Measurements from ENCODE around the gene SMAD3.
"Not testable (repeated sequence)": the region's sequence is repeated elsewhere in the genome, so short reads cannot be mapped to it uniquely, and the experiment has no call there.

Gene SMAD3

GRCh38 chr15:67147396-67147949, 82.1 kb downstream of the SMAD3 start:
- Histone ChIP-seq H3K27me3 (ENCODE audit: control insufficient read depth in 1 of 2, insufficient read depth in 2 of 2, low read length in 2 of 2) (no peaks in the 10 kb centered on the region), H3K9ac (ENCODE audit: low read length) (no peak overlapping the region), H3K36me3 (ENCODE audit: insufficient read depth, low read length) (no peaks in the 10 kb centered on the region), H3K4me1 (ENCODE audit: insufficient read depth, low read length) (peaks cover 76% of the 10 kb centered on the region), H3K9me3 (ENCODE audit: low read length) (no peaks in the 10 kb centered on the region), H3K27ac (ENCODE audit: low read depth, low read length) (peak overlapping the region; percentile 59), H3K4me3 (ENCODE audit: low read depth in 1 of 2, low read length in 2 of 2) (no peak overlapping the region)

- Histone ChIP-seq H3K36me3 (ENCODE audit: insufficient read depth, low read length) (no peaks in the 10 kb centered on the region), H3K9ac (ENCODE audit: low read length) (no peak overlapping the region), H3K4me1 (ENCODE audit: insufficient read depth, low read length) (peaks cover 68% of the 10 kb centered on the region), H3K9me3 (ENCODE audit: low read length) (no peaks in the 10 kb centered on the region), H3K4me3 (ENCODE audit: low read depth in 1 of 2, low read length in 2 of 2) (no peak overlapping the region), H3K27me3 (ENCODE audit: control insufficient read depth in 1 of 2, insufficient read depth in 2 of 2, low read length in 2 of 2) (no peaks in the 10 kb centered on the region), H3K27ac (ENCODE audit: low read depth, low read length) (peak overlapping the region; percentile 59)
Observed at GRCh38 chr15:67148196-67148701, 82.8 kb downstream of the SMAD3 start.

DNA sequence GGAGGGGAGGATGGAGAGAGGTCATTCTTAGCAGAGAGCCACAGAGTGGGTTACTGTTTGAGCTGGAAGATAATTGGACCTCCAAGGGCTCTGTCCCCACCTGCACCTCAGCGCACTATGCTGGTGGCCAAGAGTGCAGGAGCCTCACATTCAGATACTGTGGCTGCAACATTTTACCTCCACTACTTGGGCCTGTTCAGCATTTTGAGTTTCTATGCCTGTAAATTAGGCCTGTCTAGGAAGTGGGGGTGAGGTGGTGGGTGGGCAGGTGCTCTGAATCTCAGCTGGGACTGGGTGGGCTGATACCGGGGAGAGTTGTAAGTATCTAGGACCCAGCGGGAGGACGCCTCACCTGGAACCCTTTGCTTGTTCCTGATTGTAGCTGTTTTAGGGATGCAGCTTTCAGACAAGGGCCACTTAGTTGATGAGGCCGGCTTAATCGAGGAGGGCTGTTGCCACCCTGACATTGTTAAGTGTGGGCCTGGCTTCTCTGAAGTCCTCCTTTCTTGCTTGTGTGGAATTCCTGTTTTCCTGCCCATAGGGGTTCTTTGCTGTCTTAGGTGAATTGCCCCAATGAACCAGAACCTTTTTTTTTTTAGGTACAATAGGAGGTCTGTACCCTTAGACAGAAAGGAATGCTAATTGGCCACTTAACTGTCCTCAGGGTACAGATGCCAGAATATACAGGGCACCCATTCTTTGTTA, 83.8 kb downstream of the SMAD3 start:
- H3K36me3 ChIP-seq (ENCODE audit: insufficient read depth, low read length) = no peaks in the 10 kb centered on the region
- H3K27me3 ChIP-seq (ENCODE audit: control insufficient read depth in 1 of 2, insufficient read depth in 2 of 2, low read length in 2 of 2) = no peaks in the 10 kb centered on the region
- peaks cover 58% of the 10 kb centered on the region for H3K4me1 ChIP-seq (ENCODE audit: insufficient read depth, low read length)
- no peak overlapping the region for H3K4me3 ChIP-seq (ENCODE audit: low read depth in 1 of 2, low read length in 2 of 2)
- no peak overlapping the region for H3K9ac ChIP-seq (ENCODE audit: low read length)
- H3K9me3 ChIP-seq (ENCODE audit: low read length) = no peaks in the 10 kb centered on the region
- peak overlapping the region; percentile 12 for H3K27ac ChIP-seq (ENCODE audit: low read depth, low read length)

DNA sequence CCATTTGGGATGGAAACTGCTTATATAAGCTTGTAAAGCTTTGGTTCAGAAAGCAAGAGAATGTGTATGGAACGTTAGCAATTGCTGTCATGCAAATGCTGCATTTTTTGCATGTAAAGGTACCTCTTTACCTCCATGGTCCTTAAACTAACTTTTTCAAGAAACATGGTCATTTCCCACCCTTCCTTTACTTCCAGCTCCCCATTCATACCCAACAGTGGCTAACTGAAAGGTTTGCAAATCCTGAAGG, 84.3 kb downstream of the SMAD3 start:
- Histone ChIP-seq H3K27me3 (ENCODE audit: control insufficient read depth in 1 of 2, insufficient read depth in 2 of 2, low read length in 2 of 2) (no peaks in the 10 kb centered on the region), H3K9ac (ENCODE audit: low read length) (no peak overlapping the region), H3K4me3 (ENCODE audit: low read depth in 1 of 2, low read length in 2 of 2) (no peak overlapping the region), H3K27ac (ENCODE audit: low read depth, low read length) (no peak overlapping the region), H3K4me1 (ENCODE audit: insufficient read depth, low read length) (peaks cover 55% of the 10 kb centered on the region), H3K9me3 (ENCODE audit: low read length) (no peaks in the 10 kb centered on the region), H3K36me3 (ENCODE audit: insufficient read depth, low read length) (no peaks in the 10 kb centered on the region)

DNA sequence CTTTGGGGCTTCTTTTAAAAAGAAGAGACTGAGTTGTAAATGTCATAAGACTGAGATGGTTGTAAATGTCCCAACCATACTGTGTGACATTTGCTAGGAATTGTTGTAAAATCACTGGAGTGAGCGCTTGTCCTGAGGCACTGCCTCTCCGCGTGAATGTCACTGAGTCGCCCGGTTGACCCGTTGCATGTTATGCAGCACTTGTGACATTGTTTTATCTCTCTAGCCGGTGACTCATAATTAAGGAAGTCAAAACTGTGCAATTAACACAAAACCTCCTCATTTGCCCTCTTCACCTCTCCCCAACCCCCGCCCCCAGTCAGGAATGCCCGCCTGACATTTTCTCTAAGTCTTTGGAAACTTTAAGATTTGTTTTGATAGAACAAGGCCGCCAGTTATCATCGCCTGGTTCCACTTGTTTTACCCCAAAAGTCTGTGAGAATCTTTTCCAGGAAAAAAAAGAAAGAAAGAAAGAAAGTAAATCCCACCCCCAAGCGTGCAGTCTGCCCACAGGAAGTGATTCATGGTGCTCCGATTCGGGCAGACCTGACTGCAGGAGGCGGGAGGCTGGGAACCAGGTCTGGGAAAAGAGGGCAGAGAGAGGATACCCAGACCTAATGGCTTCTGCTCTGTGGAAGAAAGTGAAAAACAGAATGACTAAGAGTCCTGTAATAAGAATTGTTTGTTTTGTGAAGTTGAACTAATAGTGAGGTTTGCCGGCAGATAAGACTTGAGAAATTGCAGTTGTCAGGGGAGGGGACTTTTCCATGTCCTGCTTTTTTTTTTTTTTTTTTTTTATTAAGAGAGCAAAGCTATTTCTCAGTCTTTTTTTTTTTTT, 84.8 kb downstream of the SMAD3 start:
- Histone ChIP-seq H3K27ac (ENCODE audit: low read depth, low read length) (peak overlapping the region; percentile 26), H3K4me1 (ENCODE audit: insufficient read depth, low read length) (peaks cover 49% of the 10 kb centered on the region), H3K9ac (ENCODE audit: low read length) (no peak overlapping the region), H3K9me3 (ENCODE audit: low read length) (no peaks in the 10 kb centered on the region), H3K36me3 (ENCODE audit: insufficient read depth, low read length) (no peaks in the 10 kb centered on the region), H3K4me3 (ENCODE audit: low read depth in 1 of 2, low read length in 2 of 2) (no peak overlapping the region), H3K27me3 (ENCODE audit: control insufficient read depth in 1 of 2, insufficient read depth in 2 of 2, low read length in 2 of 2) (no peaks in the 10 kb centered on the region)

GRCh38 chr15:67152429-67152828, 87.0 kb downstream of the SMAD3 start:
- no peak overlapping the region for H3K27ac ChIP-seq (ENCODE audit: low read depth, low read length)
- peaks cover 28% of the 10 kb centered on the region for H3K4me1 ChIP-seq (ENCODE audit: insufficient read depth, low read length)

DNA sequence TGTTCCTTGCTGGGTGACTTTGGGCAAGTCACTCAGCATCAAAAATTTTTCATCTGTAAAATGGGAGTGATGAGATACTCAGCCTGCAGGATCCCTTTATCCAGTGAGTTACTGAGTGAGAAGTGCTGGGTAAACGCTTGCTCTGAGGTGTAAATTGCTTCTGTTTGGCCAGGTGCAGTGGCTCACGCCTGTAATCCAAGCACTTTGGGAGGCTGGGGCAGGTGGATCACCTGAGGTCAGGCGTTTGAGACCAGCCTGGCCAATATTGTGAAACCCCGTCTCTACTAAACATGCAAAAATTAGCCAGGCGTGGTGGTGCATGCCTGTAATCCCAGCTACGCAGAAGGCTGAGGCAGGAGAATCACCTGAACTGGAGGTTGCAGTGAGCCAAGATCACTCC, 87.6 kb downstream of the SMAD3 start:
- not testable (repeated sequence) for H3K36me3 ChIP-seq (ENCODE audit: insufficient read depth, low read length); H3K9me3 ChIP-seq (ENCODE audit: low read length); H3K9ac ChIP-seq (ENCODE audit: low read length); H3K27me3 ChIP-seq (ENCODE audit: control insufficient read depth in 1 of 2, insufficient read depth in 2 of 2, low read length in 2 of 2); H3K27ac ChIP-seq (ENCODE audit: low read depth, low read length); H3K4me3 ChIP-seq (ENCODE audit: low read depth in 1 of 2, low read length in 2 of 2)
- peaks cover 28% of the 10 kb centered on the region for H3K4me1 ChIP-seq (ENCODE audit: insufficient read depth, low read length)

More at GRCh38 chr15:67152429-67152828, 87.0 kb downstream of the SMAD3 start:
- no peaks in the 10 kb centered on the region for H3K9me3 ChIP-seq (ENCODE audit: low read length)
- H3K9ac ChIP-seq (ENCODE audit: low read length) = no peak overlapping the region
- H3K27me3 ChIP-seq (ENCODE audit: control insufficient read depth in 1 of 2, insufficient read depth in 2 of 2, low read length in 2 of 2) = no peaks in the 10 kb centered on the region
- no peak overlapping the region for H3K4me3 ChIP-seq (ENCODE audit: low read depth in 1 of 2, low read length in 2 of 2)
- no peaks in the 10 kb centered on the region for H3K36me3 ChIP-seq (ENCODE audit: insufficient read depth, low read length)

DNA sequence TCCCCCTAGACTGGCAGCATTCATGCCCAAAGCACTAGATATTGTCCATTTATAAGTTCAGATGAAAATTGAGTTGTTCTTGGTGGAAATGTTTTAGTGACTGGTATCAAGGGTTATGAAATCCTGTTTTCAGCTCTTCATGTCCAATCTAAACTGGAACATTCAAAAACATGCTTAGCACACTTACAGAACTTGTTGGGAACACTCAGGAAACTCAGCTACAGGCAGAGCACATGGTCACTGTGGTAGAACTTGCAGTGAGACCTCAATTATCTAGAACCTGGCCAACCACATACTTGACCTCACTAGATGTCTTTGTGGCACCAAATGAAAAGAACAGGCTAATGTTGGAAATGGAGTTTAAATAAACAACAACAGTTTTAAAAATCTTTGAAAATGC, 88.8 kb downstream of the SMAD3 start:
- H3K9ac ChIP-seq (ENCODE audit: low read length) = no peak overlapping the region
- no peaks in the 10 kb centered on the region for H3K27me3 ChIP-seq (ENCODE audit: control insufficient read depth in 1 of 2, insufficient read depth in 2 of 2, low read length in 2 of 2)
- peaks cover 24% of the 10 kb centered on the region for H3K4me1 ChIP-seq (ENCODE audit: insufficient read depth, low read length)
- no peak overlapping the region for H3K4me3 ChIP-seq (ENCODE audit: low read depth in 1 of 2, low read length in 2 of 2)
- H3K9me3 ChIP-seq (ENCODE audit: low read length) = no peaks in the 10 kb centered on the region
- no peak overlapping the region for H3K27ac ChIP-seq (ENCODE audit: low read depth, low read length)
- no peaks in the 10 kb centered on the region for H3K36me3 ChIP-seq (ENCODE audit: insufficient read depth, low read length)

GRCh38 chr15:67156426-67156825, 91.0 kb downstream of the SMAD3 start:
- Histone ChIP-seq H3K4me1 (ENCODE audit: insufficient read depth, low read length) (peaks cover 12% of the 10 kb centered on the region), H3K36me3 (ENCODE audit: insufficient read depth, low read length) (no peaks in the 10 kb centered on the region), H3K4me3 (ENCODE audit: low read depth in 1 of 2, low read length in 2 of 2) (no peak overlapping the region), H3K27ac (ENCODE audit: low read depth, low read length) (no peak overlapping the region), H3K9me3 (ENCODE audit: low read length) (no peaks in the 10 kb centered on the region), H3K27me3 (ENCODE audit: control insufficient read depth in 1 of 2, insufficient read depth in 2 of 2, low read length in 2 of 2) (no peaks in the 10 kb centered on the region), H3K9ac (ENCODE audit: low read length) (no peak overlapping the region)

DNA sequence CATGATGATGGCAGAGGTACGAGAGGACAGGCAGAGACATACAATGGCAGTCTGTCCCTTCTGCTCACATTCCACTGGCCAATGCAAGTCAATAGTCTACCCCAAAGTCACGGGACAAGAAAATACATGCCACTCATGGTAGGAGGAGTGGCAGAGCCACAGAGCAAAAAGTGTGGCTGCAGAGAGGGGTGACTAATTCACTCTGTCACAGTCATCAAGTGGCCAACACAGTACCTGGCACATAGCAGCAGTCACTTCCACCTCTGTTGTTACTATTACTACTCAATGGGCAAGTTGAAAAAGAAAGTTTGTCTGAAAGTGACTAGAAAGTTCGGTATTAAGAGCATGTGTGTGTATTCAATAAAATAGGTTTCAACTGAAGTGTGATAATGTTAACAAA, 91.4 kb downstream of the SMAD3 start:
- Histone ChIP-seq H3K9me3 (ENCODE audit: low read length) (no peaks in the 10 kb centered on the region), H3K9ac (ENCODE audit: low read length) (no peak overlapping the region), H3K36me3 (ENCODE audit: insufficient read depth, low read length) (no peaks in the 10 kb centered on the region), H3K4me3 (ENCODE audit: low read depth in 1 of 2, low read length in 2 of 2) (no peak overlapping the region), H3K27ac (ENCODE audit: low read depth, low read length) (no peak overlapping the region), H3K4me1 (ENCODE audit: insufficient read depth, low read length) (peaks cover 12% of the 10 kb centered on the region), H3K27me3 (ENCODE audit: control insufficient read depth in 1 of 2, insufficient read depth in 2 of 2, low read length in 2 of 2) (no peaks in the 10 kb centered on the region)

GRCh38 chr15:67157521-67158252, 92.3 kb downstream of the SMAD3 start:
- H3K9ac ChIP-seq (ENCODE audit: low read length) = no peak overlapping the region
- H3K27ac ChIP-seq (ENCODE audit: low read depth, low read length) = no peak overlapping the region
- H3K27me3 ChIP-seq (ENCODE audit: control insufficient read depth in 1 of 2, insufficient read depth in 2 of 2, low read length in 2 of 2) = no peaks in the 10 kb centered on the region
- no peaks in the 10 kb centered on the region for H3K36me3 ChIP-seq (ENCODE audit: insufficient read depth, low read length)
- H3K9me3 ChIP-seq (ENCODE audit: low read length) = no peaks in the 10 kb centered on the region
- H3K4me1 ChIP-seq (ENCODE audit: insufficient read depth, low read length) = peaks cover 12% of the 10 kb centered on the region
- H3K4me3 ChIP-seq (ENCODE audit: low read depth in 1 of 2, low read length in 2 of 2) = no peak overlapping the region
